ENCODE data around the gene IKZF5. TPM values are rescaled to one million over a fixed set of nuclear protein-coding genes. Genes with fewer than 3 reads are reported as not detected.

IKZF5 gene
- total RNA-seq, 1 donor from 2014 or later = 14.9 TPM

GRCh38 chr10:122998360-122998917, 10.2 kb downstream of the IKZF5 start:
- no peaks in the 10 kb centered on the region for H3K36me3 Mint-ChIP-seq (ENCODE audit: low read depth, unreplicated experiment)
- DNase-seq (ENCODE audit: low spot score) = no peak
- TF ChIP-seq CTCF (IDR thresholded peaks at IDR 0.05; ENCODE audit: unreplicated experiment) = no peak
- H3K27ac Mint-ChIP-seq (ENCODE audit: unreplicated experiment) = no peak overlapping the region
- H3K4me1 Mint-ChIP-seq (ENCODE audit: unreplicated experiment) = peaks cover 4% of the 10 kb centered on the region
- no peaks in the 10 kb centered on the region for H3K9me3 Mint-ChIP-seq (ENCODE audit: unreplicated experiment)
- no peaks in the 10 kb centered on the region for H3K27me3 Mint-ChIP-seq (ENCODE audit: unreplicated experiment)
- H3K4me3 Mint-ChIP-seq (ENCODE audit: unreplicated experiment) = no peak overlapping the region

- Mint-ChIP-seq H3K4me3 (ENCODE audit: unreplicated experiment) (no peak overlapping the region), H3K27ac (ENCODE audit: unreplicated experiment) (no peak overlapping the region), H3K4me1 (ENCODE audit: unreplicated experiment) (peaks cover 4% of the 10 kb centered on the region), H3K9me3 (ENCODE audit: unreplicated experiment) (no peaks in the 10 kb centered on the region), H3K36me3 (ENCODE audit: low read depth, unreplicated experiment) (no peaks in the 10 kb centered on the region), H3K27me3 (ENCODE audit: unreplicated experiment) (no peaks in the 10 kb centered on the region)
- DNase-seq (ENCODE audit: low spot score) = no peak
- TF ChIP-seq CTCF (IDR thresholded peaks at IDR 0.05; ENCODE audit: unreplicated experiment) = no peak
These were observed 10.7 kb downstream of the IKZF5 start for GRCh38 chr10:122997864-122998263.

GRCh38 chr10:122995936-122996335, 12.7 kb downstream of the IKZF5 start:
- no peaks in the 10 kb centered on the region for H3K36me3 Mint-ChIP-seq (ENCODE audit: low read depth, unreplicated experiment)
- DNase-seq (ENCODE audit: low spot score) = no peak
- H3K4me3 Mint-ChIP-seq (ENCODE audit: unreplicated experiment) = no peak overlapping the region
- H3K9me3 Mint-ChIP-seq (ENCODE audit: unreplicated experiment) = no peaks in the 10 kb centered on the region
- TF ChIP-seq CTCF (IDR thresholded peaks at IDR 0.05; ENCODE audit: unreplicated experiment) = no peak
- H3K27me3 Mint-ChIP-seq (ENCODE audit: unreplicated experiment) = no peaks in the 10 kb centered on the region
- H3K27ac Mint-ChIP-seq (ENCODE audit: unreplicated experiment) = no peak overlapping the region
- H3K4me1 Mint-ChIP-seq (ENCODE audit: unreplicated experiment) = peaks cover 4% of the 10 kb centered on the region

GRCh38 chr10:122993797-122994336, 14.7 kb downstream of the IKZF5 start:
- H3K9me3 Mint-ChIP-seq (ENCODE audit: unreplicated experiment) = no peaks in the 10 kb centered on the region
- no peak for TF ChIP-seq CTCF (IDR thresholded peaks at IDR 0.05; ENCODE audit: unreplicated experiment)
- no peaks in the 10 kb centered on the region for H3K27me3 Mint-ChIP-seq (ENCODE audit: unreplicated experiment)
- H3K4me3 Mint-ChIP-seq (ENCODE audit: unreplicated experiment) = no peak overlapping the region
- no peak for DNase-seq (ENCODE audit: low spot score)
- H3K4me1 Mint-ChIP-seq (ENCODE audit: unreplicated experiment) = no peaks in the 10 kb centered on the region
- no peaks in the 10 kb centered on the region for H3K36me3 Mint-ChIP-seq (ENCODE audit: low read depth, unreplicated experiment)
- H3K27ac Mint-ChIP-seq (ENCODE audit: unreplicated experiment) = no peak overlapping the region

- no peaks in the 10 kb centered on the region for H3K4me1 Mint-ChIP-seq (ENCODE audit: unreplicated experiment)
- H3K9me3 Mint-ChIP-seq (ENCODE audit: unreplicated experiment) = no peaks in the 10 kb centered on the region
- no peaks in the 10 kb centered on the region for H3K36me3 Mint-ChIP-seq (ENCODE audit: low read depth, unreplicated experiment)
- DNase-seq (ENCODE audit: low spot score) = no peak
- no peak overlapping the region for H3K27ac Mint-ChIP-seq (ENCODE audit: unreplicated experiment)
- H3K4me3 Mint-ChIP-seq (ENCODE audit: unreplicated experiment) = no peak overlapping the region
- TF ChIP-seq CTCF (IDR thresholded peaks at IDR 0.05; ENCODE audit: unreplicated experiment) = no peak
- no peaks in the 10 kb centered on the region for H3K27me3 Mint-ChIP-seq (ENCODE audit: unreplicated experiment)
These were observed 16.5 kb downstream of the IKZF5 start for GRCh38 chr10:122992031-122992585.
